HG03354 (cell line): ENCODE results near the gene TBPL2.
"Not testable (repeated sequence)": the region's sequence is repeated elsewhere in the genome, so short reads cannot be mapped to it uniquely, and the experiment has no call there.

Source experiments
- ATAC-seq: cut with Tn5 transposase; IDR thresholded peaks from one replicate; pipeline ENCODE4 v1.9.1; 2021; ENCODE audit warnings: mild to moderate bottlenecking; ENCODE audit not compliant: unreplicated experiment, poor library complexity, severe bottlenecking

TBPL2 gene

GRCh38 chr14:55446127-55446736 is 5.8 kb upstream of the TBPL2 start:
- peak; percentile 45 for ATAC-seq

- ATAC-seq, result no peak
These were observed 870 bp upstream of the TBPL2 start for GRCh38 chr14:55441286-55441685.

GRCh38 chr14:55438066-55438683 is 2.2 kb downstream of the TBPL2 start:
- no peak for ATAC-seq

- no peak for ATAC-seq
These were observed 3.5 kb downstream of the TBPL2 start for GRCh38 chr14:55436931-55437330.

- no peak for ATAC-seq
These were observed 3.9 kb downstream of the TBPL2 start for GRCh38 chr14:55436519-55436918.

- no peak for ATAC-seq
These were observed 5.6 kb downstream of the TBPL2 start for GRCh38 chr14:55434805-55435174.

- ATAC-seq, result no peak
These were observed 6.3 kb downstream of the TBPL2 start for GRCh38 chr14:55433880-55434804.

GRCh38 chr14:55432628-55433027 is 7.8 kb downstream of the TBPL2 start:
- ATAC-seq, result no peak

GRCh38 chr14:55430024-55430690 is 10.3 kb downstream of the TBPL2 start:
- ATAC-seq, result peak; percentile 68

GRCh38 chr14:55427439-55427838 is 13.0 kb downstream of the TBPL2 start:
- no peak for ATAC-seq

GRCh38 chr14:55426891-55427290 is 13.5 kb downstream of the TBPL2 start:
- ATAC-seq, result no peak

- ATAC-seq, result no peak
These were observed 15.3 kb downstream of the TBPL2 start for GRCh38 chr14:55425091-55425490.

- ATAC-seq, result no peak
These were observed 16.4 kb downstream of the TBPL2 start for GRCh38 chr14:55423969-55424368.

GRCh38 chr14:55422338-55422737 is 18.1 kb downstream of the TBPL2 start:
- not testable (repeated sequence) for ATAC-seq

GRCh38 chr14:55419663-55420062 is 20.8 kb downstream of the TBPL2 start:
- no peak for ATAC-seq

- no peak for ATAC-seq
These were observed 22.0 kb downstream of the TBPL2 start for GRCh38 chr14:55418411-55418810.

GRCh38 chr14:55417955-55418354 is 22.5 kb downstream of the TBPL2 start:
- no peak for ATAC-seq

GRCh38 chr14:55416866-55417265 is 23.6 kb downstream of the TBPL2 start:
- no peak for ATAC-seq

- no peak for ATAC-seq
These were observed 25.9 kb downstream of the TBPL2 start for GRCh38 chr14:55414551-55414950.

- ATAC-seq, result no peak
These were observed 27.7 kb downstream of the TBPL2 start for GRCh38 chr14:55412676-55413075.
